Suprapubic skin (tissue), 4 donors: ENCODE measurements around the gene EPS8L1. TPM values are rescaled to one million over a fixed set of nuclear protein-coding genes. Genes with fewer than 3 reads are reported as not detected.
A peak's percentile ranks its signal among the peaks of the same experiment; 100 is the strongest.

Source experiments
- DNase-seq, 2 donors: peaks; one replicate each; pipeline ENCODE4 v3.0.0-alpha.2; 2019; ENCODE audit warnings: low spot score in 2 of 2
- H3K27ac ChIP-seq: fragments of 200-600 bp; sonication (generic); one replicate; pipeline ENCODE4 v1.5.1; 2019
- H3K27me3 ChIP-seq: fragments of 200-600 bp; sonication (generic); one replicate; pipeline ENCODE4 v1.5.1; 2019
- H3K36me3 ChIP-seq: fragments of 200-600 bp; sonication (generic); one replicate; pipeline ENCODE4 v1.5.1; 2019
- H3K4me1 ChIP-seq: fragments of 200-600 bp; sonication (generic); one replicate; pipeline ENCODE4 v1.5.1; 2019
- H3K4me3 ChIP-seq: fragments of 200-600 bp; sonication (generic); one replicate; pipeline ENCODE4 v1.5.1; 2019; ENCODE audit warnings: mild to moderate bottlenecking
- H3K9me3 ChIP-seq: fragments of 200-600 bp; sonication (generic); one replicate; pipeline ENCODE4 v1.5.1; 2019
- EP300 ChIP-seq: sonication (generic); formaldehyde crosslinking; IDR thresholded peaks from one replicate; pipeline ENCODE4 v1.6.1; 2017; ENCODE audit warnings: antibody characterized with exemption
- POLR2A ChIP-seq, 2 donors: fragments of 450-650 bp; IDR thresholded peaks; one replicate each; pipeline ENCODE4 v1.6.1; 2017; ENCODE audit warnings: antibody characterized with exemption in 2 of 2, mild to moderate bottlenecking in 2 of 2, moderate library complexity in 2 of 2
- POLR2AphosphoS5 ChIP-seq, 3 donors: sonication (generic); formaldehyde crosslinking; IDR thresholded peaks; one replicate each; pipeline ENCODE4 v1.6.1; 2017; ENCODE audit warnings: antibody characterized with exemption in 3 of 3
- WGBS: methylation state at CpG from one replicate; pipeline ENCODE4 v1.1.5; 2018; 5-methylcytosine and 5-hydroxymethylcytosine counted together
- total RNA-seq, 4 donors: library from RNA; depleted of rRNA; stranded (reverse); fragments of >200 nt; gene quantifications; one replicate each; pipeline ENCODE4 v1.1.0, GENCODE V29; 2016
- TF ChIP-seq, protein P1 (sequence below), 2 donors: fragments of 200-600 bp in 1 of 2; fragments of 450-650 bp in 1 of 2; sonication (generic) in 1 of 2; IDR thresholded peaks; one replicate each; pipeline ENCODE4 v1.5.1; 2016 to 2019; ENCODE audit warnings: antibody characterized with exemption in 2 of 2, mild to moderate bottlenecking in 1 of 2, moderate library complexity in 1 of 2

EPS8L1 gene
- total RNA-seq, 4 donors from 2014 or later, result 243 to 384 (median 304) TPM

DNA sequence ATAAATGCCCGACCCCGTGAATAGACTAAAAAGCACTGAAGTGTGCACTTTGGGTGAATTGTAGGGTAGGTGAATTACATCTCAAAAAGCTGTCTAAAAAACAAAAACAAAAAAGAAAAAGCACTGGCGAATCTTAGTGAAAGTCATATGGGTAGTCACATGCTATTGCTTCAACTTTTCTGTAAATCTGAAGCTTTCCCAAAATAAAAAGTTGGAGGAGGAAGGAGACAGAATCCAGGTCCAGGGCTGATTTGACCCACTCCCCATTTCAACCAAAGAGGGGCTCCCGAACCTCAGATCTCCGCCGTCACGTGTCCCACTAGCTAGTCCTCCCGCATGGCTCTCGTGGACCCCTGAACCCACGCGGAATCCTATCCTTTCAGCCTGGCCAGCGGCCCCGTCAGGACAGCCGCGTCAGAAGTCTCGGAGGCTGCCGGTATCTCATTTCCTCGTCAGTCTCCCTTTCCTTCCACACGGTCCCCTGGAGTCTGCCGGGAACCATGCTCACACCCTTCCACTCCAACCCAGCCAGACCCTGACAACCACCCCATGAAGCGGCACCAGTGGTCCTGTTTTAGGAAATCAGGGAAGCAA, 35.7 kb downstream of the EPS8L1 start:
- Histone ChIP-seq H3K9me3 (no peaks in the 10 kb centered on the region), H3K27me3 (no peaks in the 10 kb centered on the region), H3K27ac (peak overlapping the region; percentile 80), H3K36me3 (peaks cover 26% of the 10 kb centered on the region), H3K4me1 (peaks cover 49% of the 10 kb centered on the region), H3K4me3 (no peak overlapping the region)
- TF ChIP-seq EP300 (no peak), POLR2A (IDR thresholded peaks at IDR 0.05) (no peak), POLR2AphosphoS5 (IDR thresholded peaks at IDR 0.05) (no peak)
- TF ChIP-seq, protein P1, sequence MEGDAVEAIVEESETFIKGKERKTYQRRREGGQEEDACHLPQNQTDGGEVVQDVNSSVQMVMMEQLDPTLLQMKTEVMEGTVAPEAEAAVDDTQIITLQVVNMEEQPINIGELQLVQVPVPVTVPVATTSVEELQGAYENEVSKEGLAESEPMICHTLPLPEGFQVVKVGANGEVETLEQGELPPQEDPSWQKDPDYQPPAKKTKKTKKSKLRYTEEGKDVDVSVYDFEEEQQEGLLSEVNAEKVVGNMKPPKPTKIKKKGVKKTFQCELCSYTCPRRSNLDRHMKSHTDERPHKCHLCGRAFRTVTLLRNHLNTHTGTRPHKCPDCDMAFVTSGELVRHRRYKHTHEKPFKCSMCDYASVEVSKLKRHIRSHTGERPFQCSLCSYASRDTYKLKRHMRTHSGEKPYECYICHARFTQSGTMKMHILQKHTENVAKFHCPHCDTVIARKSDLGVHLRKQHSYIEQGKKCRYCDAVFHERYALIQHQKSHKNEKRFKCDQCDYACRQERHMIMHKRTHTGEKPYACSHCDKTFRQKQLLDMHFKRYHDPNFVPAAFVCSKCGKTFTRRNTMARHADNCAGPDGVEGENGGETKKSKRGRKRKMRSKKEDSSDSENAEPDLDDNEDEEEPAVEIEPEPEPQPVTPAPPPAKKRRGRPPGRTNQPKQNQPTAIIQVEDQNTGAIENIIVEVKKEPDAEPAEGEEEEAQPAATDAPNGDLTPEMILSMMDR (IDR thresholded peaks at IDR 0.05), result no peak
- 77% methylated on average over 21 of the region's 21 CpGs for WGBS
- no peak for DNase-seq

DNA sequence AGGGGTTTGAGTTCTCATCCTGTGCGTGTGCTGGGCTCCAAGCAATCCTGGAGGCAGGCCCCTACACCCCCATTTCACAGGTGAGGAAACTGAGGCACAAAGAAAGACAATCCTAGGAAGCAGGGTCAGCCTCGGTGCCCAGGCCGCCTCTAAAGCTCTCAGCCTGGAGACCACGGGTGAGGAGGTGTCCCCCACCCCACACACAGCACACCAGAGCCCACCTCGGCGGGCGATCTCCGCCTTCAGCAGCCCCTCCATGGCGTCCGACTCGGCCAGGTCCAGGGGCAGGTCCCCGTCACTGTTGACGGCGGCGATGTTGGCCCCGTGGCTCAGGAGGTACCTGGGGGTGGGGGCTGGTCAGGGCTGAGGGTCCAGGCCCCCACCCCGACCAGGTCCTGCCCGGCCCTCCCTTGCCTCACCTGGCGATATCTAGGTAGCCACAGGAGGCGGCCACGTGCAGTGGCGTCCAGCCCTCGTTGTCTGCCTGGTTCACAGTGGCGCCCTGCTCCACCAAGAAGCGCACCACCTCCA, 36.6 kb downstream of the EPS8L1 start:
- H3K27ac ChIP-seq, result peak overlapping the region; percentile 80
- H3K27me3 ChIP-seq, result no peaks in the 10 kb centered on the region
- H3K4me3 ChIP-seq, result no peak overlapping the region
- 96% methylated on average over 11 of the region's 25 CpGs for WGBS
- no peaks in the 10 kb centered on the region for H3K9me3 ChIP-seq
- TF ChIP-seq POLR2AphosphoS5 (IDR thresholded peaks at IDR 0.05) (no peak), POLR2A (IDR thresholded peaks at IDR 0.05) (no peak), EP300 (no peak)
- TF ChIP-seq, protein P1 (IDR thresholded peaks at IDR 0.05), result no peak
- no peak for DNase-seq
- peaks cover 26% of the 10 kb centered on the region for H3K36me3 ChIP-seq
- peaks cover 52% of the 10 kb centered on the region for H3K4me1 ChIP-seq

DNA sequence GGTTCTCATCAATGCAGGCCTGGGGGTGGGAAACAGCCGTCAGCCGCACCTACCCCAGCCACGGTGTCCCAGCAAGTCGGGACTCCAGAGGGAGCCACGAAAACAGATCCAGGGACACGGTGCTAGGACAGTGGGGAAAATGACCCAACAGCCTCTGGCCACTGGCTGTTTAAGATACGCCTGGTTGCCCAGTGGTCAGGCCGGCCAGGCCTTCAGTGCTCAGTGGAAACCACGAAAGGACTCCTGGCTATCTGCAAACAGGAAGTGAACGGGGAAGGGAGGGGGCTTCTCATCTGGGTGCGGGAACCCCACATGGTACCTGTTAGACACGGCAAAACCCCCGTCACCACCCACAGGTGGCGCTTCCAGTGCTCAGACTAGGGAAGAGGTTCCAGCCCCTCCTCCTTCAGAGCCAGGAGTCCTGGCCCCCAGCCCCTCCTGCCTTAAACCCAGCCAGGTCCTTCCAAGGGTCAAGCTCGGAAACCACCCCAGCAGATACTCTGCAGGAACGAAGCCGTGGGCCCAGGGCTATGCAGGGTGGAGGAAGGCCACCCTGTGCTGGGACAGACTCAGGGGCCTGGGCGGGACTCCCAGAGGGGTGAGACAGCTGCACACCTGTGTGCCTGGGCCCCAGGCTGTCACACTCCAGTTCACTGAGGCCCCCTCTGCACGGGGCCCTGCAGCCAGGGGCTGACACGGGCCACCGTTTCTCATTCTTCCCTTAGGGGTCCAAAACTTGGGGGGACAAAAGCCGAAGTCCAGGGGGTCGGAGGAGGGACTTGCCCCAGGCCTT, 37.3 kb downstream of the EPS8L1 start:
- no peak for DNase-seq
- Histone ChIP-seq H3K4me3 (peak overlapping the region; percentile 12), H3K27me3 (no peaks in the 10 kb centered on the region), H3K27ac (peak overlapping the region; percentile 80), H3K9me3 (no peaks in the 10 kb centered on the region), H3K36me3 (peaks cover 26% of the 10 kb centered on the region), H3K4me1 (peaks cover 54% of the 10 kb centered on the region)
- 74% methylated on average over 7 of the region's 23 CpGs for WGBS
- TF ChIP-seq POLR2A (IDR thresholded peaks at IDR 0.05), result no peak
- TF ChIP-seq, protein P1 (IDR thresholded peaks at IDR 0.05), result no peak
- TF ChIP-seq POLR2AphosphoS5 (IDR thresholded peaks at IDR 0.05), result no peak
- TF ChIP-seq EP300, result no peak

DNA sequence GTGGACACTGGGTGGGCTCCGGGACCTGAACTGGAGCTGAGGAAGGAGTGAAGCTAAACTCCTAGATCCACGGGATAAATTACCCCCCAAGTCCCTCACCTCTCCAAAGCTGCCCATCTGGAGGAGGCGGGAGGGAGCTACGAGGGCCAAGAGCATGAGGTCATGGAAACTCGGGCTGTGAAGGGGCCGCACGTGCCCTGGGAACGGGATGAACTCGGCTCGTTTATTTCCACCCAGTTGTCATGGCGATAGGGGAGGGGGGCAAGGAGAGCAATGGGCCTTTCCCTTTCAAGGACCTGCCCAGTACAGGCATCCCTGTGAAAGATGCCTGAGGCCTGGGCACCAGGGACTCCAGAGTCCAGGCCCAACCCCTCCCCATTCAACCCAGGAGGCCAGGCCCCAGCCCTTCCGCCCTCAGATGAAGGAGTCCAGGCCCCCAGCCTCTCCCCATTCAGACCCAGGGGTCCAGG, 37.9 kb downstream of the EPS8L1 start:
- DNase-seq, result peak; percentile 90 to 96
- H3K4me1 ChIP-seq, result peaks cover 60% of the 10 kb centered on the region

DNA sequence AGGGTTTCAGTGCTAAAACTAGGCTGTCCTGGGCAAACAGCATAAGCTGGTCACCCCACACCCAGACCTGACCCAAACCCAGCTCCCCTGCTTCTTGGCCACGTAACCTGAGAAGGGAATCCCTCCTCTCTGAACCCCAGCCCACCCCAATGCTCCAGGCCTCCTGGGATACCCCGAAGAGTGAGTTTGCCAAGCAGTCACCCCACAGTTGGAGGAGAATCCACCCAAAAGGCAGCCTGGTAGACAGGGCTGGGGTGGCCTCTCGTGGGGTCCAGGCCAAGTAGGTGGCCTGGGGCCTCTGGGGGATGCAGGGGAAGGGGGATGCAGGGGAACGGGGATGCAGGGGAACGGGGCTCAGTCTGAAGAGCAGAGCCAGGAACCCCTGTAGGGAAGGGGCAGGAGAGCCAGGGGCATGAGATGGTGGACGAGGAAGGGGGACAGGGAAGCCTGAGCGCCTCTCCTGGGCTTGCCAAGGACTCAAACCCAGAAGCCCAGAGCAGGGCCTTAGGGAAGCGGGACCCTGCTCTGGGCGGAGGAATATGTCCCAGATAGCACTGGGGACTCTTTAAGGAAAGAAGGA, 39.0 kb downstream of the EPS8L1 start:
- Histone ChIP-seq H3K4me1 (peaks cover 62% of the 10 kb centered on the region), H3K36me3 (peaks cover 20% of the 10 kb centered on the region), H3K4me3 (peak overlapping the region; percentile 69), H3K27me3 (no peaks in the 10 kb centered on the region), H3K27ac (peak overlapping the region; percentile 80), H3K9me3 (no peaks in the 10 kb centered on the region)
- 83% methylated on average over 9 of the region's 9 CpGs for WGBS
- no peak for DNase-seq
- no peak for TF ChIP-seq POLR2AphosphoS5 (IDR thresholded peaks at IDR 0.05)
- TF ChIP-seq POLR2A (IDR thresholded peaks at IDR 0.05), result no peak
- no peak for TF ChIP-seq EP300
- TF ChIP-seq, protein P1 (IDR thresholded peaks at IDR 0.05), result no peak

More for the DNA sequence above, 37.9 kb downstream of the EPS8L1 start:
- no peaks in the 10 kb centered on the region for H3K27me3 ChIP-seq
- 34% methylated on average over 4 of the region's 12 CpGs for WGBS
- peak overlapping the region; percentile 12 for H3K4me3 ChIP-seq
- TF ChIP-seq EP300, result peak; percentile 95
- TF ChIP-seq POLR2AphosphoS5 (IDR thresholded peaks at IDR 0.05), result peak in 2 of 3 donors; percentile 61 to 69
- no peak for TF ChIP-seq POLR2A (IDR thresholded peaks at IDR 0.05)
- H3K27ac ChIP-seq, result peak overlapping the region; percentile 80
- peaks cover 26% of the 10 kb centered on the region for H3K36me3 ChIP-seq
- no peaks in the 10 kb centered on the region for H3K9me3 ChIP-seq
